Endothelial cell (in vitro differentiated cells): ENCODE measurements around the gene SPATS2L. TPM values are rescaled to one million over a fixed set of nuclear protein-coding genes. Genes with fewer than 3 reads are reported as not detected.

ENCODE experiments used
- DNase-seq: peaks from one replicate; pipeline ENCODE4 v3.0.0; 2021; ENCODE audit warnings: low spot score
- H3K27ac Mint-ChIP-seq: one replicate; pipeline ENCODE4 v1.8.0; 2021; ENCODE audit warnings: mixed read lengths, inconsistent platforms; ENCODE audit not compliant: unreplicated experiment
- H3K27me3 Mint-ChIP-seq: one replicate; pipeline ENCODE4 v1.8.0; 2021; ENCODE audit warnings: mild to moderate bottlenecking, moderate library complexity, mixed read lengths, inconsistent platforms; ENCODE audit not compliant: unreplicated experiment
- H3K36me3 Mint-ChIP-seq: one replicate; pipeline ENCODE4 v1.8.0; 2021; ENCODE audit warnings: mild to moderate bottlenecking, low read depth, mixed read lengths, inconsistent platforms; ENCODE audit not compliant: unreplicated experiment
- H3K4me1 Mint-ChIP-seq: one replicate; pipeline ENCODE4 v1.8.0; 2021; ENCODE audit warnings: mild to moderate bottlenecking, mixed read lengths, inconsistent platforms; ENCODE audit not compliant: unreplicated experiment
- H3K4me3 Mint-ChIP-seq: one replicate; pipeline ENCODE4 v1.8.0; 2021; ENCODE audit warnings: mild to moderate bottlenecking, mixed read lengths, inconsistent platforms; ENCODE audit not compliant: unreplicated experiment
- H3K9me3 Mint-ChIP-seq: one replicate; pipeline ENCODE4 v1.8.0; 2021; ENCODE audit warnings: mixed read lengths, inconsistent platforms; ENCODE audit not compliant: unreplicated experiment
- CTCF ChIP-seq: fragments of 200-600 bp; sonication (generic); IDR thresholded peaks from one replicate; pipeline ENCODE4 v1.5.0; 2021; ENCODE audit warnings: antibody characterized with exemption; ENCODE audit not compliant: unreplicated experiment
- total RNA-seq: library from RNA; stranded (reverse); fragmentation: NEBNext Ultra II Directional; extraction: Animal tissue kit (Norgen Biotek cat#: 25700); gene quantifications from one replicate; pipeline ENCODE4 v1.2.1, GENCODE V29; 2021; ENCODE audit not compliant: unreplicated experiment

The SPATS2L gene
- total RNA-seq, 1 donor from 2014 or later = 72.9 TPM

DNA sequence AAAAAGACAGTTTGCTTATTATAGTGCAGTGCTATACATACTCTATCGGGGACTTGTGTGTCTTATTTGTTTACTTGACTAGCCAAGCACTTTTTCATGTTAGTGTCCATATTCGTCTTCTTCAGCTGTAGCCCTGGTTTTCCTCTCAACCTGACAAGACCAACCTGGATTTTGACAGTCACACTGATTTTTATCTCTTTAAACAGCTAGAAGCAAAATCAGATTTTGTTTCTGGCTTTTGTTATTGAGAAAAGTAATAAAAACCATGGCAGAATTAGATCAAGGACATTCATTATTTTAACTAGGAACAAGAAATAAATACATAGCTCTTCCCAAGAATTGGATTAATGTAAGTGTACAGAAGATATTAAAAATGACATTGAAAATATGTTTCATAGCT lies 56.8 kb downstream of the SPATS2L start:
- Mint-ChIP-seq H3K4me3 (no peak overlapping the region), H3K9me3 (no peaks in the 10 kb centered on the region), H3K27me3 (no peaks in the 10 kb centered on the region), H3K36me3 (no peaks in the 10 kb centered on the region), H3K4me1 (peaks cover 28% of the 10 kb centered on the region), H3K27ac (no peak overlapping the region)
- no peak for DNase-seq
- TF ChIP-seq CTCF = no peak

- no peaks in the 10 kb centered on the region for H3K36me3 Mint-ChIP-seq
- no peaks in the 10 kb centered on the region for H3K27me3 Mint-ChIP-seq
- H3K4me1 Mint-ChIP-seq = peaks cover 28% of the 10 kb centered on the region
- H3K9me3 Mint-ChIP-seq = no peaks in the 10 kb centered on the region
- H3K4me3 Mint-ChIP-seq = no peak overlapping the region
- no peak for TF ChIP-seq CTCF
- peak overlapping the region; percentile 20 for H3K27ac Mint-ChIP-seq
- no peak for DNase-seq
These were observed 57.6 kb downstream of the SPATS2L start for GRCh38 chr2:200364142-200364541.

DNA sequence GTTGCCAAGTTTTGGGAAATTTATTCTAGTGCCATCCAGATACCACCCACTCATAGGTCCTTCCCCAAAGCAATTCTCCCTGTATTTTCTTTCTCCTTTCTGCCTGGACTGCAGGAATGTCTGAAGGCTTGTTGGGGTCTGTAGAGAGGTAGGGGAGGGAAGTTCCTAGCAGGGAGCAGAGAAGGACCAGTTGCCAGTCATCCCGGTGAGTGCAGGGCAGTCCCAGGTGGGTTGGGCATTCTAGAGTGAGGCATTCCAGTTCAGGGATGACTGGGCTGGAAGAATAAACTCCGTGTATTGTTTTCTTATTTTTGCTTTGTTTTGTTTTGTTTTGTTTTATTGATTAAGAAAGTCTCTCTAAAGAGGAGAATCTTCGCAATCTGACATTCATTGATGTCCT lies 58.1 kb downstream of the SPATS2L start:
- Mint-ChIP-seq H3K4me1 (peaks cover 28% of the 10 kb centered on the region), H3K36me3 (no peaks in the 10 kb centered on the region), H3K9me3 (no peaks in the 10 kb centered on the region), H3K27me3 (no peaks in the 10 kb centered on the region), H3K27ac (peak overlapping the region; percentile 11), H3K4me3 (no peak overlapping the region)
- DNase-seq = no peak
- no peak for TF ChIP-seq CTCF

DNA sequence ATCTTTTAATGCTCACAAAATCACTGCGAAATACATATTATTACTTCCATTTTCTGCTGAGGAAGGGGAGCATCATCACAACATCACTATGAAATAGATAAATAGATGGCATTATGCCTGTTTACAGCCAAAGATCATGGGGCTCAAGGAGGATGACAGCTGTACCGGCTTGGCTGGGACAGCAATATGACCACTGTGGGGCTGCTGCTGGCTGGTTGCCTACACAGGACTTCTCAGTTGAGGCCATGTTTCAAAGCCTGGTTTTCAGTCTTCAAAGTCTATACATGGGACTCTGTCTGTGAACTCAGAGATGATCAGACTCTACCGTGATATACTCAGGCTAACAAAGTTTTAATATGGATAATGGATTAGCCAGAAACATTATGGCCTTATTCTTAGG lies 58.7 kb downstream of the SPATS2L start:
- peaks cover 25% of the 10 kb centered on the region for H3K4me1 Mint-ChIP-seq
- no peak for DNase-seq
- no peaks in the 10 kb centered on the region for H3K27me3 Mint-ChIP-seq
- TF ChIP-seq CTCF = no peak
- no peaks in the 10 kb centered on the region for H3K36me3 Mint-ChIP-seq
- H3K4me3 Mint-ChIP-seq = no peak overlapping the region
- no peaks in the 10 kb centered on the region for H3K9me3 Mint-ChIP-seq
- H3K27ac Mint-ChIP-seq = no peak overlapping the region

- H3K27me3 Mint-ChIP-seq = no peaks in the 10 kb centered on the region
- H3K4me3 Mint-ChIP-seq = no peak overlapping the region
- no peaks in the 10 kb centered on the region for H3K36me3 Mint-ChIP-seq
- no peak overlapping the region for H3K27ac Mint-ChIP-seq
- no peak for DNase-seq
- H3K9me3 Mint-ChIP-seq = no peaks in the 10 kb centered on the region
- no peak for TF ChIP-seq CTCF
- H3K4me1 Mint-ChIP-seq = peaks cover 23% of the 10 kb centered on the region
These were observed 60.7 kb downstream of the SPATS2L start for GRCh38 chr2:200367155-200367554.
